GM21390 (cell line): ENCODE results near the gene TENM3.

Experiments used
- ATAC-seq: cut with Tn5 transposase; IDR thresholded peaks from one replicate; pipeline ENCODE4 v1.9.1; 2021; ENCODE audit not compliant: unreplicated experiment

TENM3 gene

GRCh38 chr4:182252220-182252619 is 9.0 kb downstream of the TENM3 start:
- ATAC-seq = no peak

GRCh38 chr4:182254026-182254780 is 11.0 kb downstream of the TENM3 start:
- no peak for ATAC-seq

GRCh38 chr4:182255441-182256190 is 12.4 kb downstream of the TENM3 start:
- no peak for ATAC-seq

GRCh38 chr4:182257016-182257415 is 13.8 kb downstream of the TENM3 start:
- ATAC-seq = no peak

GRCh38 chr4:182257503-182257902 is 14.3 kb downstream of the TENM3 start:
- ATAC-seq = no peak

GRCh38 chr4:182258441-182259000 is 15.3 kb downstream of the TENM3 start:
- ATAC-seq = no peak

- ATAC-seq = no peak
These were observed 18.5 kb downstream of the TENM3 start for GRCh38 chr4:182261651-182262223.

GRCh38 chr4:182263562-182263961 is 20.4 kb downstream of the TENM3 start:
- no peak for ATAC-seq

- no peak for ATAC-seq
These were observed 21.0 kb downstream of the TENM3 start for GRCh38 chr4:182264139-182264752.

- ATAC-seq = no peak
These were observed 22.7 kb downstream of the TENM3 start for GRCh38 chr4:182265881-182266280.

- ATAC-seq = no peak
These were observed 23.8 kb downstream of the TENM3 start for GRCh38 chr4:182267048-182267447.

- no peak for ATAC-seq
These were observed 25.8 kb downstream of the TENM3 start for GRCh38 chr4:182268966-182269365.

GRCh38 chr4:182271731-182272130 is 28.5 kb downstream of the TENM3 start:
- no peak for ATAC-seq

GRCh38 chr4:182272151-182272550 is 28.9 kb downstream of the TENM3 start:
- ATAC-seq = no peak

GRCh38 chr4:182273191-182273935 is 30.2 kb downstream of the TENM3 start:
- ATAC-seq = no peak

GRCh38 chr4:182276210-182277109 is 33.3 kb downstream of the TENM3 start:
- no peak for ATAC-seq

- ATAC-seq = no peak
These were observed 34.2 kb downstream of the TENM3 start for GRCh38 chr4:182277377-182277776.

- no peak for ATAC-seq
These were observed 35.5 kb downstream of the TENM3 start for GRCh38 chr4:182278729-182279128.

GRCh38 chr4:182280436-182281111 is 37.4 kb downstream of the TENM3 start:
- no peak for ATAC-seq
